ENCODE data around the gene ETFBKMT.

DNA sequence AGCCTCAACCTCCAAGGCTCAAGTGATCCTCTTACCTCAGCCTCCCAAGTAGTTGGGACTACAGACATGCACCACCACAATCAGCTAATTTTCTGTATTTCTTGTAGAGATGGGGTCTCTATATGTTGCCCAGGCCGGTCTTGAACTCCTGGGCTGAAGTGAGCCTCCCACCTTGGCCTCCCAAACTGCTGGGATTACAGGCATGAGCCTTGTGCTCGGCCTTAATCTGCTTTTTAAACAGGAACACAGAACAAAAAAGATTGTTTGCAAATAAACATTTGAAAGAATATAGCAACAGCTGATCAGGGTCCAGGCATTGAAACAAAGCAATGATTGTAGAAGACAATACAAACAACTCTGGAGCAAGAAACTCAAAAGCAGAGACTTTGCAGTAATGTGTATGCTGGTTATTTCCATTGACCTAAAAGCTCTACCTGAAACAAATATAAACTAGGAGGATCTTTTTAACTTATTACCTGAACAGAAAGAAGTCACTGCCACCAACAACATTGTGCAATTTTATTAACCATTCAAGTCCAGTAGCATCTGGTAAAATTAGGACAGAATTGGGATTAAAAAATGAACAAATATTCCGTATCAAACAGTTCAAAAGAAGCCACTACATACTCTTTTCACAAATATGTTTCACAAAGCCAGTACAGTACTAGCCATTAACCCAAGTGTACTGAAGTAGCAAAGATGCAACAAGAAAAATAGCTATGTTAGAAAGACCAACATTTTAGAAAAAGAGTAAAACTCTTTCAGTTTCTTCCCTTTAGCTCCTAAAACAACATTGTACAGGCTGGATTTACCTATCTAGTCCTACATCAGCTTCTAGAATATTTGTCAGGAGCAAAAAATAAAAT is 55.2 kb downstream of the ETFBKMT start:
- TF ChIP-seq, protein P1, sequence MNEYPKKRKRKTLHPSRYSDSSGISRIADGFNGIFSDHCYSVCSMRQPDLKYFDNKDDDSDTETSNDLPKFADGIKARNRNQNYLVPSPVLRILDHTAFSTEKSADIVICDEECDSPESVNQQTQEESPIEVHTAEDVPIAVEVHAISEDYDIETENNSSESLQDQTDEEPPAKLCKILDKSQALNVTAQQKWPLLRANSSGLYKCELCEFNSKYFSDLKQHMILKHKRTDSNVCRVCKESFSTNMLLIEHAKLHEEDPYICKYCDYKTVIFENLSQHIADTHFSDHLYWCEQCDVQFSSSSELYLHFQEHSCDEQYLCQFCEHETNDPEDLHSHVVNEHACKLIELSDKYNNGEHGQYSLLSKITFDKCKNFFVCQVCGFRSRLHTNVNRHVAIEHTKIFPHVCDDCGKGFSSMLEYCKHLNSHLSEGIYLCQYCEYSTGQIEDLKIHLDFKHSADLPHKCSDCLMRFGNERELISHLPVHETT (CRISPR knock-in tag; conservative IDR thresholded peaks at IDR 0.05): no peak
- TF ChIP-seq, protein P2, sequence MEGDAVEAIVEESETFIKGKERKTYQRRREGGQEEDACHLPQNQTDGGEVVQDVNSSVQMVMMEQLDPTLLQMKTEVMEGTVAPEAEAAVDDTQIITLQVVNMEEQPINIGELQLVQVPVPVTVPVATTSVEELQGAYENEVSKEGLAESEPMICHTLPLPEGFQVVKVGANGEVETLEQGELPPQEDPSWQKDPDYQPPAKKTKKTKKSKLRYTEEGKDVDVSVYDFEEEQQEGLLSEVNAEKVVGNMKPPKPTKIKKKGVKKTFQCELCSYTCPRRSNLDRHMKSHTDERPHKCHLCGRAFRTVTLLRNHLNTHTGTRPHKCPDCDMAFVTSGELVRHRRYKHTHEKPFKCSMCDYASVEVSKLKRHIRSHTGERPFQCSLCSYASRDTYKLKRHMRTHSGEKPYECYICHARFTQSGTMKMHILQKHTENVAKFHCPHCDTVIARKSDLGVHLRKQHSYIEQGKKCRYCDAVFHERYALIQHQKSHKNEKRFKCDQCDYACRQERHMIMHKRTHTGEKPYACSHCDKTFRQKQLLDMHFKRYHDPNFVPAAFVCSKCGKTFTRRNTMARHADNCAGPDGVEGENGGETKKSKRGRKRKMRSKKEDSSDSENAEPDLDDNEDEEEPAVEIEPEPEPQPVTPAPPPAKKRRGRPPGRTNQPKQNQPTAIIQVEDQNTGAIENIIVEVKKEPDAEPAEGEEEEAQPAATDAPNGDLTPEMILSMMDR (CRISPR knock-in tag; IDR thresholded peaks at IDR 0.05): no peak
- TF ChIP-seq CHD2 (IDR thresholded peaks at IDR 0.05; ENCODE audit: low read depth, low read length) (no peak), POLR2A (IDR thresholded peaks at IDR 0.05; ENCODE audit: insufficient read depth in 1 of 2, low read depth in 2 of 2, low read length in 2 of 2) (no peak), NR3C1 (CRISPR knock-in tag; IDR thresholded peaks at IDR 0.05) (no peak), RBM39 (IDR thresholded peaks at IDR 0.05; ENCODE audit: low read depth, low read length, poor library complexity, severe bottlenecking) (no peak), SAFB2 (CRISPR knock-in tag; IDR thresholded peaks at IDR 0.05; ENCODE audit: borderline replicate concordance, low read depth) (no peak), BHLHE40 (IDR thresholded peaks at IDR 0.05; ENCODE audit: low read length) (no peak), HHEX (CRISPR knock-in tag; IDR thresholded peaks at IDR 0.05) (no peak)
- TF ChIP-seq, protein P3, sequence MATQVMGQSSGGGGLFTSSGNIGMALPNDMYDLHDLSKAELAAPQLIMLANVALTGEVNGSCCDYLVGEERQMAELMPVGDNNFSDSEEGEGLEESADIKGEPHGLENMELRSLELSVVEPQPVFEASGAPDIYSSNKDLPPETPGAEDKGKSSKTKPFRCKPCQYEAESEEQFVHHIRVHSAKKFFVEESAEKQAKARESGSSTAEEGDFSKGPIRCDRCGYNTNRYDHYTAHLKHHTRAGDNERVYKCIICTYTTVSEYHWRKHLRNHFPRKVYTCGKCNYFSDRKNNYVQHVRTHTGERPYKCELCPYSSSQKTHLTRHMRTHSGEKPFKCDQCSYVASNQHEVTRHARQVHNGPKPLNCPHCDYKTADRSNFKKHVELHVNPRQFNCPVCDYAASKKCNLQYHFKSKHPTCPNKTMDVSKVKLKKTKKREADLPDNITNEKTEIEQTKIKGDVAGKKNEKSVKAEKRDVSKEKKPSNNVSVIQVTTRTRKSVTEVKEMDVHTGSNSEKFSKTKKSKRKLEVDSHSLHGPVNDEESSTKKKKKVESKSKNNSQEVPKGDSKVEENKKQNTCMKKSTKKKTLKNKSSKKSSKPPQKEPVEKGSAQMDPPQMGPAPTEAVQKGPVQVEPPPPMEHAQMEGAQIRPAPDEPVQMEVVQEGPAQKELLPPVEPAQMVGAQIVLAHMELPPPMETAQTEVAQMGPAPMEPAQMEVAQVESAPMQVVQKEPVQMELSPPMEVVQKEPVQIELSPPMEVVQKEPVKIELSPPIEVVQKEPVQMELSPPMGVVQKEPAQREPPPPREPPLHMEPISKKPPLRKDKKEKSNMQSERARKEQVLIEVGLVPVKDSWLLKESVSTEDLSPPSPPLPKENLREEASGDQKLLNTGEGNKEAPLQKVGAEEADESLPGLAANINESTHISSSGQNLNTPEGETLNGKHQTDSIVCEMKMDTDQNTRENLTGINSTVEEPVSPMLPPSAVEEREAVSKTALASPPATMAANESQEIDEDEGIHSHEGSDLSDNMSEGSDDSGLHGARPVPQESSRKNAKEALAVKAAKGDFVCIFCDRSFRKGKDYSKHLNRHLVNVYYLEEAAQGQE (IDR thresholded peaks at IDR 0.05; ENCODE audit: borderline replicate concordance in 1 of 2, low read depth in 1 of 2, low read length in 2 of 2): no peak
